Coronary artery (tissue), 2 donors: ENCODE measurements around the gene MYOF.

ENCODE experiments used
- DNase-seq: peaks from one replicate; pipeline ENCODE4 v3.0.0-alpha.2; 2017; ENCODE audit warnings: low spot score
- H3K27ac ChIP-seq, 2 donors: fragments of 200-600 bp; sonication (generic); one replicate each; pipeline ENCODE4 v1.5.1; 2016 to 2019
- H3K4me3 ChIP-seq: fragments of 200-600 bp; sonication (generic); 2 replicates; pipeline ENCODE4 v1.5.1; 2016; ENCODE audit warnings: mild to moderate bottlenecking, moderate library complexity
- TF ChIP-seq, protein P1 (sequence below): fragments of 200-600 bp; sonication (generic); IDR thresholded peaks from one replicate; pipeline ENCODE4 v1.5.1; 2019; ENCODE audit warnings: antibody characterized with exemption

MYOF gene

DNA sequence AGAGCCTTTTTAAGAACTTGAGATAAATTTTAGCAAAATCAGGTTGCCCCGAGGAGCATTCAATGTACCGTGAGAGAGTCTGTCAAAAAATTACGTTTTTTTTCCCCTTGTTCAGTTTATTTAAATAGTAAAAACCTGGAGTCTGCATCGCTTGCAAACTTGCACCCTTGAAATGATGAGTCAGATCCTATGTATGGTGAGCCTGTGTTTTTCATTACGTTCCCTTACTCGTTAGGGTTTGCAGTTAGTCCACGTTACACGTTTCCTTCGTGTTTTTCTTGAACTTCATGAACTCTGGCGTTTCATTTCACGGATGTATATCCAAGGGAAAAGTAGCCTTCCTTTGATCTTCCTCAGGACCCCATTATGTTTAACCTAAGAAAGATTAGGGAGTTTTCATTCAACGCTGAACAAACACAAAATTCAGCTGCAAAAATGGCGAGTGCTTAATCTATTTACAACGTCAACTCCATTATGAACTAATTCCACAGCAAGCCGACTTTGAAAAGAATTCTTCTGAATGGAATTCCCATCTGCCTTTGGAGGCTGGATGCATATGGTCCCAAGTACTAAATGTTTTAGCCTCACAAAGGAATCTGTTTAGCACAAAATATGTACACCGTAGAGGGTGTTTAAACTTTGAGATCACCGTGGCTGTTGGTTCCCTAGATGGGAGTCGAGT is 182.4 kb downstream of the MYOF start:
- Histone ChIP-seq H3K27ac (no peak overlapping the region), H3K4me3 (no peak overlapping the region)
- no peak for DNase-seq
- TF ChIP-seq, protein P1, sequence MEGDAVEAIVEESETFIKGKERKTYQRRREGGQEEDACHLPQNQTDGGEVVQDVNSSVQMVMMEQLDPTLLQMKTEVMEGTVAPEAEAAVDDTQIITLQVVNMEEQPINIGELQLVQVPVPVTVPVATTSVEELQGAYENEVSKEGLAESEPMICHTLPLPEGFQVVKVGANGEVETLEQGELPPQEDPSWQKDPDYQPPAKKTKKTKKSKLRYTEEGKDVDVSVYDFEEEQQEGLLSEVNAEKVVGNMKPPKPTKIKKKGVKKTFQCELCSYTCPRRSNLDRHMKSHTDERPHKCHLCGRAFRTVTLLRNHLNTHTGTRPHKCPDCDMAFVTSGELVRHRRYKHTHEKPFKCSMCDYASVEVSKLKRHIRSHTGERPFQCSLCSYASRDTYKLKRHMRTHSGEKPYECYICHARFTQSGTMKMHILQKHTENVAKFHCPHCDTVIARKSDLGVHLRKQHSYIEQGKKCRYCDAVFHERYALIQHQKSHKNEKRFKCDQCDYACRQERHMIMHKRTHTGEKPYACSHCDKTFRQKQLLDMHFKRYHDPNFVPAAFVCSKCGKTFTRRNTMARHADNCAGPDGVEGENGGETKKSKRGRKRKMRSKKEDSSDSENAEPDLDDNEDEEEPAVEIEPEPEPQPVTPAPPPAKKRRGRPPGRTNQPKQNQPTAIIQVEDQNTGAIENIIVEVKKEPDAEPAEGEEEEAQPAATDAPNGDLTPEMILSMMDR: no peak

- no peak for DNase-seq
- Histone ChIP-seq H3K4me3 (no peak overlapping the region), H3K27ac (no peak overlapping the region)
- TF ChIP-seq, protein P1: no peak
Measured at GRCh38 chr10:93299195-93299594, 182.9 kb downstream of the MYOF start.

GRCh38 chr10:93296151-93296550 is 186.0 kb downstream of the MYOF start:
- H3K4me3 ChIP-seq: no peak overlapping the region
- H3K27ac ChIP-seq: no peak overlapping the region
- TF ChIP-seq, protein P1: no peak
- DNase-seq: no peak

GRCh38 chr10:93293999-93294398 is 188.1 kb downstream of the MYOF start:
- Histone ChIP-seq H3K4me3 (no peak overlapping the region), H3K27ac (no peak overlapping the region)
- TF ChIP-seq, protein P1: no peak
- no peak for DNase-seq

DNA sequence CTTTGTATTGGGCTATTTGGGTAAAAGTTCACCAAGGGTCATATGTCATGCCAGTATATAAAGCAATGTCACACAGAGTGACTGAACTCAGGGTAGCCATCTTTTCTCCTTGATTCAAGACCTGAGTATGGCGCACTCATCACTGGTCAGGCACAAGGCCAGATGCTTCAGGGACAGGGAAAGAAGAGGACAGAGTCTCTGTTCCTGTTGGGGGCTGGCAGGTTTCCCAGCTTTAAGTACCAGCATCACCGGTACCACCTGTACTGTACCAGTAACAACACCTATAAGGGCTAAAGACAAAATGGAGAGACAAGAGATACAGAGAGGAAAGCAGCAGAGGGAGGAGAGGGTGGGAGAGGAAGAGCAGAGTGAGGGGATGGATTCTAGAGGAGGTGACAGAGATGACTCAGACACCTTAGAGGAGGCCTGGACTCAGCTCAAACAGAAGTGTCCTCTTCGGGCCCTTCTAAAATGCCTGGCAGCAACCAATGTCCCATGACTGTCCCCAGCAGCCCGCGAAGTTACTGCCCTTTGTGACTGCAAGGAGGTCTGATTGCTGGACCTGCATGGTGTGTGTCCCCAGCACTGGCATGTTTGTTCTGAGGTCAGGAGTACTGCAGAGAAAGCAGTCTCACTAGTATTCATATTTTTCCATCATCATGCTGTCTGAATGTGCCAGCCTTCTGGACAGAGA is 191.3 kb downstream of the MYOF start:
- TF ChIP-seq, protein P1: no peak
- DNase-seq: no peak
- H3K27ac ChIP-seq: no peak overlapping the region
- H3K4me3 ChIP-seq: no peak overlapping the region

DNA sequence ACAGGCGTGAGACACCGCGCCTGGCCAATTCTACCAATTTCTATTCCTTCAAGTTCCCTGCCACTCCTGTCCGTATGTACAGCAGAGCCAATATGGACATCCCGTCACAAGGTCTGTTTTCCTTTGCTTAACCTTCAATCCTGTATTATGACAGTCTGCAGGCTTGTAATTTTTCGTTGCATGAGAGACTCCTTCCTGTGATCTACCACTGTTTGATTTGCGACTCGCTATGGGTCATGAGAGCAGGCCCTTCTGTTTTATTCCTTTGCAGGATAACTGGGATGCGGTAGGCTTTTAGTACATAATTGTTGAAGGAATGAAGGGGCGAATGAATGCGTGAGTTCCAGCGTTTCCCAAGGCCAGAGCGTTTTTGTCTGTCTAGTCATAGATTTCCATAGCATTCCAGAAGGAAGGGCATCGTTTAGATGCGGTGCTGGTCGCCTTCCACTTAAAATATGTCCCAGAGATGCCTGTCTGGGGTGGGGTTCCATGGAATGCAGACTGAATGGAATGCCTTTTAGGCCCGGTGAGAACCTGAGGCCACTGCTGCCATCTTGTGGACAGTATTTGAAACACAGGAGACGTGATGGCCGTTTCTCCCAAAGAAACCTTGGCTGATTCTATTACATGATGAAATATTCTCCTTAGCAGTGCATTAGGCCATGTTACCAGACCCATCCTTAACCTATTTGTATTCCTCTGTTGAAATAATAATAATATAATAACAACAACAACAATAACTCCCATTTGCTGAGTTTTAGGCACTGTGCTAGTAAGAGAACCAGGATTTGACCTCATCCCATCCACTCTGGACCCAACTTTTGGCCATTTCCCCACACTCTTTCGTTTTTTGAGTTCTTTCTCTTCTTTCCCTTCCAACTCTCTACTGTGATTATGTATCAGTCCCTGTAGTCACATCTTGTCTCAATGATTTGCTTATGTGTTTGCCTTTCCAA is 193.2 kb downstream of the MYOF start:
- Histone ChIP-seq H3K27ac (peak overlapping the region in 1 of 2 donors; percentile 45), H3K4me3 (no peak overlapping the region)
- DNase-seq: peak; percentile 75
- TF ChIP-seq, protein P1: peak; percentile 89
